GM21360 (cell line): ENCODE results near the gene TTC24.
"Not testable (repeated sequence)": the region's sequence is repeated elsewhere in the genome, so short reads cannot be mapped to it uniquely, and the experiment has no call there.

Source experiments
- ATAC-seq: cut with Tn5 transposase; IDR thresholded peaks from one replicate; pipeline ENCODE4 v1.9.1; 2021; ENCODE audit warnings: mild to moderate bottlenecking, moderate library complexity; ENCODE audit not compliant: unreplicated experiment

The TTC24 gene

GRCh38 chr1:156586323-156586722, 6.8 kb downstream of the TTC24 start:
- ATAC-seq = no peak

DNA sequence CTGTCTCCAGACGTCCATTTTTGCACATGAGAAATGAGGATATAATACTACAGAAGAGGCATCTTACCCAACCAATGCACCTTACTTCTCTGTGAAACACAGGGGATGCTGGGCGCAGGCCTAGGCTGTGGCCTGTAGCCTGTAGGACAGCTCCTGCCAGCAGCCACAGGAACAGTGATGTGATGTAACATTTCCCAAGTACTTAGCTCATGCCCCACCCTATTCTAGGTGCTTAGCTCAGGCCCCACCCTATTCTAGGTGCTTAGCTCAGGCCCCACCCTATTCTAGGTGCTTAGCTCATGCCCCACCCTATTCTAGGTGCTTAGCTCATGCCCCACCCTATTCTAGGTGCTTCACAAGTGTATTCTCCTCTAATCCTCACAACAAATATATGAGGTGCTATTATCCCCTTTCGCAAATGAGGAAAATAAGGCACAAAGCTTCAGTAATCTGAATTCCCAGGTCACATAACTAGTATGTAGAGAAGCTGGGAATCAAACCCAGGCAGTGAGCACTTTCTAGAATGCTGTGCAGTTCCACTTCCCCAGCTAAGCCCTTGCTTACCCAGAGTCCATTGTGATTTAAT, 7.5 kb downstream of the TTC24 start:
- no peak for ATAC-seq

- not testable (repeated sequence) for ATAC-seq
Observed at GRCh38 chr1:156587927-156588326, 8.4 kb downstream of the TTC24 start.

DNA sequence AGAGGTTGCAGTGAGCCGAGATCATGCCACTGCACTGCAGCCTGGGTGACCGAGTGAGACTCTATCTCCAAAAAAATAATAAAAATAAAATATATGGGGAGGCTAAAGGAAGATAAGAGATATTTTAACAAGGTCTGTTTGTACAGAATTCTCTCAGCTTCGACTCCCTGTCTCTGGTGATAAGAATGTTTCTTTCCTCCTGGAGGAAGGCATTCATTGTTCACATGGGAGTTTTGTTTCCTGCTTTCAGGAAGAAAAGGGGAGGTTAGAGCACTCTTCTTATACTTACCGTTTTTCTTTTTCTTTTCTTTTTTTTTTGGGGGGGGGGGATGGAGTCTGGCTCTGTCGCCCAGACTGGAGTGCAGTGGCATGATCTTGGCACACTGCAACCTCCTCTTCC, 10.0 kb downstream of the TTC24 start:
- no peak for ATAC-seq

DNA sequence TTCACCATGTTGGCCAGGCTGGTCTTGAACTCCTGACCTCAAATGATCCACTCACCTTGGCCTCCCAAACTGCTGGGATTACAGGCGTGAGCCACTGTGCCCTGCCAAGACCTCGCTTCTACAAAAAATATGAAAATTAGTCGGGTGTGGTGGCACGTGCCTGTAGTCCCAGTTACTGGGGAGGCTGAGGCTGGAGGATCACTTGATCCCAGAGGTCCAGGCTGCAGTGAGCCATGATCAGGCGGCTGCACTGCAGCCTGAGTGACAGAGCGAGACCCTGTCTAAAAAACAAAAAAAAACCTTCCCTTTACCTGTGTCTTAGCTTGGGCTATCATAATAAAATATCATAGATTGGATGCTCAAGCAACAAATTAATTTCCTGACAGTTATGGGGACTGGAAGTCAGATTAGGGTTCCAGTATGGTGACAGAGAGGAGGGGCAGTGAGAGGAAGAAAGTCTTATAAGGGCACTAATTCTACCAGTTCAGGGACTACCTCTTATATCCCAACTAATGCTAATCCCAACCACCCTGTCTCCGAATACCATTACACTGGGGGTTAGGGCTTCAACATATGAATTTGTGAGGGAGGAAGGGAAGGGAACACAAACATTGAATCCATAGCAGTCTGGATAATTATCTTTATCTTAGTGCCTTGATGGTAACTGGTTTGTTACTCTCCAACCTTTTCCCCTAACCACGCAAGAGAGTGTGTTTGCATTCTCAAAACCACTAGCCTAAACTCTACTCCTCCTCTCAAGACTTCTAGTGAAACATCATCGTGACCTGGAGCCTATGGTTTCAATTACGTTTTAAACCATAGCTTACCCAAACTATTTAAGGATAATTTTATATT, 11.0 kb downstream of the TTC24 start:
- ATAC-seq = no peak

GRCh38 chr1:156591181-156591431, 11.6 kb downstream of the TTC24 start:
- no peak for ATAC-seq

- peak; percentile 71 for ATAC-seq
Observed at GRCh38 chr1:156591432-156592157, 12.1 kb downstream of the TTC24 start, which contains the start of gene NAXE. Gene NAXE (plus strand): TSS chr1:156591776. CDS start chr1:156591805, 29 bp downstream.

DNA sequence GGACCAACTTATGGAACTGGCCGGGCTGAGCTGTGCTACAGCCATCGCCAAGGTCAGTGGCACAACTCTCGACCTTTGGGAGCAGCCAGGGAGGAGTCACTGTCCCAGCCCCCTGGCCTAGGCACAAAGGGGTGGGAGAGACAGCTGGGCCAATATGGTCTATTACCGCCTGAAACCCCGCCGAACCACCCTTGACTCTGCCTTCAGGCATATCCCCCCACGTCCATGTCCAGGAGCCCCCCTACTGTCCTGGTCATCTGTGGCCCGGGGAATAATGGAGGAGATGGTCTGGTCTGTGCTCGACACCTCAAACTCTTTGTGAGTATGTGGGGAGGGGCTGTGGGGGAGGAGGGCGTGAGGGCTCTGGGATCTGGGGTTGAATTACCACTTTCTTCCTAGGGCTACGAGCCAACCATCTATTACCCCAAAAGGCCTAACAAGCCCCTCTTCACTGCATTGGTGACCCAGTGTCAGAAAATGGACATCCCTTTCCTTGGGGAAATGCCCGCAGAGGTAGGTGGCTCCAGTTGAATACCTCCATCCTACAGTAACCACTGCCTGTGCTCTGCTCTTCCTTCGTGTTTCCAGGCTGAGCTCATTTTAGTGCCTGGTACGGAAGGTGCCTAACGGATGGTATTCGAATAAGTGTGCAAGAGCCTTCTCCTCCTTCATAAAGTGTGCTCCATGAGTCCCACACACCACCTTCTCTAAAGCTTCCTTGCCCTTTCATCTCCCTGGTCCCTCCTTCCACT, 12.8 kb downstream of the TTC24 start:
- ATAC-seq = no peak

DNA sequence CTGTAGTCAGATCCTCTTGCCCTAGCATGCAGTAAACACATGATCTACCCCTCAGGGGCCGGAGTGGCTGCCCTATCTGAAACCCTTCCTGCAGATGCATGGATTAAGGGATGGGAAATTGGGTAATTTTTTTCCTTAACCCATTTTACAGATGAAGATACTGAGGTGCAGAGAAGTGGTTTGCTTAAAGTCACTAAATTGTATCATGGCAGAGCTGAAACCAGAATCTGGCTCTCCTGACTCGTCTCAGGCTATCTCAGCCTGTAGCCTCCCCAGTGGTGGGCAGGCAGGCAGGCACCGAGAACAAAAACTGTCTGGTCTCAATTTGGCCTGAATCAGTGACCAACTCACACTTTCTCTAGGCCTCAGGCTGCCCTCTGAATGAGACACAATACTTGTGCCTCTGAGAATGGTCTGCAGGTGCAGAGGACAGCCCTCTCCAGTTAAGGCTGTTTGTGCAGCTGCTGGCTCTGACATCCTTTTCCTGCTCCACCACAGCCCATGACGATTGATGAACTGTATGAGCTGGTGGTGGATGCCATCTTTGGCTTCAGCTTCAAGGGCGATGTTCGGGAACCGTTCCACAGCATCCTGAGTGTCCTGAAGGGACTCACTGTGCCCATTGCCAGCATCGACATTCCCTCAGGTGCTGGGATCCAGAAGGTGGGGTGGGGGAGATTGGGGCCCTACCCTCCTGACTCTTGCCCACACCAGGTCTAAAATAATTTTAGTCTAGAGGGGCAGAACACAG, 13.6 kb downstream of the TTC24 start:
- no peak for ATAC-seq

GRCh38 chr1:156593661-156593989, 14.1 kb downstream of the TTC24 start:
- ATAC-seq = no peak

- no peak for ATAC-seq
Observed at GRCh38 chr1:156594190-156594589, 14.7 kb downstream of the TTC24 start.

GRCh38 chr1:156595016-156595415, 15.5 kb downstream of the TTC24 start:
- no peak for ATAC-seq

- ATAC-seq = no peak
Observed at GRCh38 chr1:156596426-156596825, 16.9 kb downstream of the TTC24 start.

GRCh38 chr1:156598125-156598524, 18.6 kb downstream of the TTC24 start:
- no peak for ATAC-seq

DNA sequence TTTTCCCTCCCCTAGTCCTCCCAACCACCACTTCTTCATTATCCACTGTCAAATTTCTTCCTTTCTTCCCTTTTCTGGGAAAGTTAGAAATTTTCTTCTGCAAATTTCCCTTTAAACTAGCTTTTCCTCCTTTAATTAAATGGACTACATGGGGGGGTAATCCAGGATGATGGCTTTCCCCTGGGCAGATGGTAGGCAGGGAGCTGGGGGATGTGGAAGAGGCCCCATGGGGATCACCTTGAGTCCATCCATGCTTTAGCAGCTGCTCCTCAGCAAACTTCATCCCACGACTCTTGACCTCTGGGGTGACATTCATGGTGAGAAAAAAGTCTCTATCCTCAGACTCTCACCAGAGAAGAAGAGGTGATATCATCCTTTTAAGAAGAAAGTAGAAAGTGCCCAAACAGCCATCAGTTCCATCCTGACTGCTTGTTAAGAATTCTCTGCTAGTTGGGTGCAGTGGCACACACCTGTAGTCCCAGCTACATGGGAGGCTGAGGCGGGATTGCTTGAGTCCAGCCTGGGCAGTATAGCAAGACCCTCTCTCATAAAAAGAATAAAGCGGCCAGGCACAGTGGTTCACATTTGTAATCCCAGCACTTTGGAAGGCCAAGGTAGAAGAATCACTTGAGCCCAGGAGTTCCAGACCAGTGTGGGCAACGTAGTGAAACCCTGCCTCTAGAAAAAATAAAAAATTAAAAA, 19.4 kb downstream of the TTC24 start:
- ATAC-seq = no peak

DNA sequence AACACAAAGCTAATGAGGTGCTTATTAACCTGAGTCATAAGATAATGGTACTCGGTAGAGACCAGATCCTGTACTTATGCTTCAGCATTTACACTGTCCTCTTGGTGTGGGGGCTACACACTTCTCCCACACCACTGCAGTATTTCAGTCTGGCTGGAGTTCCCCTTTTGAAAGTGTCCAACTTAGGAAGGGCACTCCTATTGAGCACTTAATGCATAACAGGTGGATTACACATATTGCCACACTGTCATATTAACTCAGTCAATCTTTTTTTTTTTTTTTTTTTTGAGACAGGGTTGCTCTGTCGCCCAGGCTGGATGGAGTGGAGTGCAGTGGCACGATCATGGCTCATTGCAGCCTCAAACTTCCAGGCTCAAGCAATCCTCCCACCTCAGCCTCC, 20.3 kb downstream of the TTC24 start:
- ATAC-seq = no peak

GRCh38 chr1:156600733-156601121, 21.2 kb downstream of the TTC24 start:
- ATAC-seq = no peak

GRCh38 chr1:156601122-156601830, 21.8 kb downstream of the TTC24 start, which contains the start of gene GPATCH4:
Gene GPATCH4 (minus strand): TSS chr1:156601479.
- ATAC-seq = no peak

DNA sequence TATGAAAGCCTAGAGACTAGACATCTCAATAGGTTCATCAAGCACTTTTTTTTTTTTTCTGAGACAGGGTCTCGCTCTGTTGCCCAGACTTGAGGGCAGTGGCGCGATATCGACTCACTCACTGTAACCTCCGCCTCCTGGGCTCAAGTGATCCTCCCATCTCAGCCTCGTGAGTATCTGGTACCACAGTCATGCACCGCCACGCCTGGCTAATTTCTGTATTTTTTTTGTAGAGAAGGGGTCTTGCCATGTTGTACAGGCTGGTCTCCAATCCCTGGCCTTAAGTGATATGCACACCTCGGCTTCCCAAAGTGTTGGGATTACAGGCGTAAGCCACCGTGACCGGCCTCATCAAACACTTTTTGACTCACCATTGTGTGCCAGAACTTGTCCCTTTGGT, 22.4 kb downstream of the TTC24 start:
- ATAC-seq = no peak
